ENCODE measurements around the gene SLCO2B1. TPM values are rescaled to one million over a fixed set of nuclear protein-coding genes. Genes with fewer than 3 reads are reported as not detected.
"Not testable (repeated sequence)": the region's sequence is repeated elsewhere in the genome, so short reads cannot be mapped to it uniquely, and the experiment has no call there.

Gene SLCO2B1, protein sequence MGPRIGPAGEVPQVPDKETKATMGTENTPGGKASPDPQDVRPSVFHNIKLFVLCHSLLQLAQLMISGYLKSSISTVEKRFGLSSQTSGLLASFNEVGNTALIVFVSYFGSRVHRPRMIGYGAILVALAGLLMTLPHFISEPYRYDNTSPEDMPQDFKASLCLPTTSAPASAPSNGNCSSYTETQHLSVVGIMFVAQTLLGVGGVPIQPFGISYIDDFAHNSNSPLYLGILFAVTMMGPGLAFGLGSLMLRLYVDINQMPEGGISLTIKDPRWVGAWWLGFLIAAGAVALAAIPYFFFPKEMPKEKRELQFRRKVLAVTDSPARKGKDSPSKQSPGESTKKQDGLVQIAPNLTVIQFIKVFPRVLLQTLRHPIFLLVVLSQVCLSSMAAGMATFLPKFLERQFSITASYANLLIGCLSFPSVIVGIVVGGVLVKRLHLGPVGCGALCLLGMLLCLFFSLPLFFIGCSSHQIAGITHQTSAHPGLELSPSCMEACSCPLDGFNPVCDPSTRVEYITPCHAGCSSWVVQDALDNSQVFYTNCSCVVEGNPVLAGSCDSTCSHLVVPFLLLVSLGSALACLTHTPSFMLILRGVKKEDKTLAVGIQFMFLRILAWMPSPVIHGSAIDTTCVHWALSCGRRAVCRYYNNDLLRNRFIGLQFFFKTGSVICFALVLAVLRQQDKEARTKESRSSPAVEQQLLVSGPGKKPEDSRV
- 0.55 and 1.9 TPM in 2 replicates for total RNA-seq (2014; rRNA removed; shearing (Covaris generic))

DNA sequence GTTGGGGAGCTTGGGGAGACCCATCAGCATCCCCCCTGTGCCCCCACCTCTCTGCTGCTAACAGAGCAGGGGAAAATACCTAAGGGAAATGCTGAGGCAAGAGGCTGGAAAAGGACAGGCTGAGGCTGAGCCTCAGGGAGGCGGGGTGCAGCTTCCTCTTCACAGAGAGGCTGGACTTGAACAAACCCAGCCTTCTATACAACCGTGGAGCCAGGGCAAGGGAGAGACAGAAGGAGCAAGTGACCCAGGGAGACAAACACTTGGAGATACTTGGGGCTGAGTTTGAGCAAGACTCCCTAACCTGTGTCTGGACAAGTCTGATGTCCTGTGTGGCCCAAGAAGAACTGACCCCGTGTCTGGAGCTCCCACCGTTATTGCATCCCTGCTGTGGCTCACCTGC, at the start of gene SLCO2B1:
SLCO2B1 (plus strand) TSS at position 229 of the 400 bp plus-strand sequence. CDS start 275 bp downstream, outside the sequence.
- no peak for DNase-seq (ENCODE audit: low spot score)

DNA sequence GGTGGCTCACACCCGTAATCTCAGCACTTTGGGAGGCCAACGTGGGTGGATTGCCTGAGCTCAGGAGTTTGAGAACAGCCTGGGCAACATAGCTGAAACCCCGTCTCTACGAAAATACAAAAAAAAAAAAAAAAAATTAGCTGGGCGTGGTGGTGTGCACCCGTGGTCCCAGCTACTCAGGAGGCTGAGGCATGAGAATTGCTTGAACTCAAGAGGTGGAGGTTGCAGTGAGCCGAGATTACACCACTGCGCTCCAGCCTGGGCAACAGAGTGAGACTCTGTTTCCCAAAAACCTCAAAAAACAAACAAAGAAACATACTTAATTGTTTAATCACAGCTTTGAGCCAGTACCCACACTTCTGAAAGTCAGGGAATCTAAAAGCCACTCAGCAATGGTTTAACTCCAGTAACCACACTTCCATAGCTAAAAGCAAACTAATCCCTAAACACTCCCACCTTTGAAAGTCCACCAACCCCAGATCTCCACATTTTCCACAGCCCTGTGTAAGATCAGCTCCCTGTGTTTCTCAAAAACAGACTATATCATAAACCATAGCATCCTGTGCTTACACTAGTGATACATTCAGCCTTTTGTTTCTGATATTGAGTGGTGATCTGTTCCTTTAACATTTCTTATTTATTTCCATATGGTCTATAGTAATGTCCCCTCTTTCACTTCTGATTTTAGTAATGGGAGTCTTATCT, 49.3 kb upstream of the SLCO2B1 start:
- no peak for DNase-seq (ENCODE audit: low spot score)

DNA sequence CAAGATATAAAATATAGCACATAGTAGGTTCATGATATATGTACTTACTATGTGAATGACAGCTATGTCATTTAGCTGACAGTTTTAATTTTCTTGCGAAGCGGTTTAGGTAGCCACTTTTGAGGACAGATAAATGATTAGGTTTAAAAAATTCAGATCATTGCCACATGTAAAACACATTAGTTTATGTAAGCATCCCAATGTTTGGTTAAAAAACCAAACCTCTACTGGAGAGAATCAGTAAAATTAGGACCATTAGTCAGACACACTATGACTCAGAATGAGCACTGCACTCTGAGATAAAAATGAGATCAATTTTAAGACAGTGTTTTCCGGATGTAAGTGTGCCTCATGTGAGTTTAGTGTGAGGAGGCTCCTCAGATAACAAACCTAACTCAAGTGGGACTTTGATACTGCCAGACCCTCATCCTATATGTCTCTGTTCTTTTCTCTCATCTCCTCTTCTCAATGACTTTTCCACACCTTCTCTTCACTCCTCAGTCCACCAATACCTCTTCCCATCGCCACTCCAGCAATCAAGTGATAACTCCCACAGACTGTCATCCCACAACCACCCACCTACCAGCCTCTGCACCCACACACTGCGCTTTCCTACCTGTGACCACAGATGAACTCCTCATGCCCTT, 47.4 kb upstream of the SLCO2B1 start:
- no peak for DNase-seq (ENCODE audit: low spot score)

- no peak for DNase-seq (ENCODE audit: low spot score)
Observed at GRCh38 chr11:75105462-75105925, 45.4 kb upstream of the SLCO2B1 start.

- not testable (repeated sequence) for DNase-seq (ENCODE audit: low spot score)
Observed at GRCh38 chr11:75105967-75106681, 44.8 kb upstream of the SLCO2B1 start.

- no peak for DNase-seq (ENCODE audit: low spot score)
Observed at GRCh38 chr11:75107187-75107586, 43.7 kb upstream of the SLCO2B1 start.

- no peak for DNase-seq (ENCODE audit: low spot score)
Observed at GRCh38 chr11:75112200-75112599, 38.7 kb upstream of the SLCO2B1 start.

DNA sequence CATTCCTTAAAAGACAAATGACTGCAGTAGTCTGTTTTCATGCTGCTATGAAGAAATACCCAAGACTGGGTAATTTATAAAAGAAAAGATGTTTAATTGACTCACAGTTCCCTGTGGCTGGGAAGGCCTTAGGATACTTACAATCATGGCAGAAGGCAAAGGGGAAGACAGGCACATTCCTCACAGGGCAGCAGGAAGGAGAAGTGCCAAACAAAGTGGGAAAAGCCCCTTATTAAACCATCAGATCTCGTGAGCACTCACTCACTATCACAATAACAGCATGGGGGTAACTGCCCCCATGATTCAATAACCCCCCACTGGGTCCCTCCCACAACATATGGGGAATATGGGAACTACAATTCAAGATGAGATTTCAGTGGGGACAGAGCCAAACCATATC, 37.9 kb upstream of the SLCO2B1 start:
- DNase-seq (ENCODE audit: low spot score): no peak

DNA sequence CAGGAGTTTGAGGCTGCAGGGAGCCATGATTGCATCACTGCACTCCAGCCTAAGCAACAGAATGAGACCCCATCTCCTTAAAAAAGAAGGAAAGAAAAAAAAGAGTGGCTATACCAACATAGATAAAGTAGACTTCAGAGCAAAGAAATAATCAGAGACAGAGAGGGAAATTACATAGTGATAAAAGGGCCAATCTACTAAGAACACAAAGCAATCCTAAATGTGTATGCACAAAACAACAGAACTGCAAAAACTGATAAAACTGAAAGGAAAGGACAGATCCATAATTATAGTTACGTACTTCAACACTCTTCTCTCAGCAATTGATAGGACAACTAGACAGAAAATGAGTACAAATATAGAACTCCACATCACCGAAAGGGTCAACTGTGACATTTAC, 36.4 kb upstream of the SLCO2B1 start:
- DNase-seq (ENCODE audit: low spot score): no peak

DNA sequence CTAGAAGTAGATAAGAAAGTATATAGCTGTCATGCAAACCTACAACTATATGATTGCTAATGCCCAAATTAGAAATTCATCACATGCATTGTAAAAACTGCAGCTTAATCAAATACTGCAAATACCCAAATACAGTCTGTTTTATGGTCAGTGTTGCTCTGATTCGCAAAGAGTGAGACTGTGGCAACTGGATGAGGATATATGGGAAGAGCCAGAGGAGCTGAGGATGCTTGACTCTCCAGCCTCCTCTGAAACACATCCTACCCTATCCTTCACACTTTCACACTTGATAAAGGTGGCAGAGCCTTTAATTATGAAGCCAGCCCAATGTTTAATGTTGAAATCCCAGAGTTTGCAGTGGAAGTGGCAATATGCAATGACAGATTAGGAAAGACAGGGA, 32.3 kb upstream of the SLCO2B1 start:
- no peak for DNase-seq (ENCODE audit: low spot score)

GRCh38 chr11:75126564-75126963, 24.3 kb upstream of the SLCO2B1 start:
- no peak for DNase-seq (ENCODE audit: low spot score)

DNA sequence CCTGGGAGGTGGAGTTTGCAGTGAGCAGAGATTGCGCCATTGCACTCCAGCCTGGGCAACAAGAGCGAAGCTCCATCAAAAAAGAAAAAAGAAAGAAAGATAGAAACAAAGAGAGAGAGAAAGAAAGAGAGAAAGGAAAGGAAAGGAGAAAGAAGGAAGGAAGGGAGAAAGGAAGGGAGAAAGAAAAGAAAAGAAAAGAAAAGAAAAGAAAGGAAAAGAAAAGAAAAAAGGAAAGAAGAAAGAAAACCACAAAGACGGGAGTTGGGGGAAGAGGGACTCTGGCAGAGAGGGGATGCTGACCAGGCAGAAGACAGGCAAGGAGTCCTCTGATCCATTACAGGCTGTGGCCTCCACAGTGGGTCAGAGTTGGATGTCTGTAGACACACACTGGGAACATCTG, 18.8 kb upstream of the SLCO2B1 start:
- no peak for DNase-seq (ENCODE audit: low spot score)

DNA sequence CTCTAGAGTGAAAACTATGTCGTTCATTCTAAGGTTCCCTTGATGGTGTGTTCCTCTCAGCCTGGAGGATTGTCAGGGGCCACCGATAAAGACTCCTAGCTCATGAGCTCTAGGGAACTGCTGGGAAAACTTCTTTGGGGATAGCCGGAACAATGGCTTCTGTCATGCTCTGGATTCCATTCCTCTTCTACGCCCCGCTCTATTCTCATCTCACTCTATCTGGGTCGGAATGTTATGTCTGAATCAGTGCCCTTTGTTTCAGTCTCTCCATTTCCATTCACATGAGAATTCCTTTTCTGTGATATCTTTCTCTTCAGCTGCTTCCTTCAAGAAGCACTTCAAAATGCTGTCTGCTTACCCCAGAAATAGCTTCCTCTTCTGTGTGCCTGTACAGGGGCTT, 16.9 kb upstream of the SLCO2B1 start:
- no peak for DNase-seq (ENCODE audit: low spot score)

DNA sequence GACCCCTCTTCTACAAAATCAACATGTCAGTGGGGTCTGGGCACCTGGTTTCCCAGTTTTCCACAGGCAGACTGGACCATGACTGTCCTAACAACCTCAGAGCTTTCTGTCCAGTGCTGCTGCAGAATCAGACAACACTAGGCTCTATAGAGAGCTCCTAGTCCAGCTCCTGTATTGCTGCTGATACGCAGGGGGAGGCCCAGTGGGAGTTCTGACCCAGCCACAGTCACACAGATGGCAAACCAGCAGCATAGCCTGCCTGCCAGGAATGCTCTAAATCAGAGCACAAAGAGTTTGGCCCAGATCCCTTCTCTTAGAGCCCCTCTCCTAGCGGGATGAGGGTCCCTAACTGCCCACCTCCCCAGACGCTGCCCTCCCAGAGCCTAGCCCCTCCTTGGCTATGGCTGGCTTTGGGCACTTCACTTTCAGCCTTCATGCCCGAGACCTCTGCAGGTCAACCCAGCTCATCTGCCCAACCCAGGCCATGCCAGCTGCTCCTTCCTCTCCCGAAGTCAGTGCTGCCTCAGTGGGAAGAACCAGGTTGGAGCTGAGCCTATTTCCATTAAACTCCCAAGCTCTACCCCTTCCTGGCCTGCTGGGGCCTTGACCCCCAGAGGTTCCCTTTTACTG, 15.8 kb upstream of the SLCO2B1 start:
- no peak for DNase-seq (ENCODE audit: low spot score)

DNA sequence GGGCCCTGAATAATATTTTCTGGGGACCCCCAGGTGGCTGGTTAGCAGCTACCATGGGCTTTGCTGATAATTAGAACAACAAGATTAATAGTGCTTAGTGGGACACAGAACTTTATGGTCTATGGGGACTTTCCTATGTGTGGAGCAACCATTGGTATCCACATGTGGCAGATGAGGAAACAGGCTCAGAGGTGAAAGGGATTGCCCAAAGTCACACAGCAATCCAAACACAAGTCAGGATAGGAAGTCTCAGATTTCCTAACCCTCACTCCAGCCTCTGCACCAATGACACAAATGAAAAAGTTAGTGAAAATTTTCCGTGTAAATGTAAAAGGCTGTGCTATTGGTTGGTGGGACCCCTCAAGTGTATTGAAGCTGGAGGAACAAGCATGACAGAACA, 15.3 kb upstream of the SLCO2B1 start:
- no peak for DNase-seq (ENCODE audit: low spot score)

GRCh38 chr11:75140269-75141138, 10.4 kb upstream of the SLCO2B1 start:
- peak; percentile 73 for DNase-seq (ENCODE audit: low spot score)

GRCh38 chr11:75141166-75141565, 9.7 kb upstream of the SLCO2B1 start:
- DNase-seq (ENCODE audit: low spot score): no peak

DNA sequence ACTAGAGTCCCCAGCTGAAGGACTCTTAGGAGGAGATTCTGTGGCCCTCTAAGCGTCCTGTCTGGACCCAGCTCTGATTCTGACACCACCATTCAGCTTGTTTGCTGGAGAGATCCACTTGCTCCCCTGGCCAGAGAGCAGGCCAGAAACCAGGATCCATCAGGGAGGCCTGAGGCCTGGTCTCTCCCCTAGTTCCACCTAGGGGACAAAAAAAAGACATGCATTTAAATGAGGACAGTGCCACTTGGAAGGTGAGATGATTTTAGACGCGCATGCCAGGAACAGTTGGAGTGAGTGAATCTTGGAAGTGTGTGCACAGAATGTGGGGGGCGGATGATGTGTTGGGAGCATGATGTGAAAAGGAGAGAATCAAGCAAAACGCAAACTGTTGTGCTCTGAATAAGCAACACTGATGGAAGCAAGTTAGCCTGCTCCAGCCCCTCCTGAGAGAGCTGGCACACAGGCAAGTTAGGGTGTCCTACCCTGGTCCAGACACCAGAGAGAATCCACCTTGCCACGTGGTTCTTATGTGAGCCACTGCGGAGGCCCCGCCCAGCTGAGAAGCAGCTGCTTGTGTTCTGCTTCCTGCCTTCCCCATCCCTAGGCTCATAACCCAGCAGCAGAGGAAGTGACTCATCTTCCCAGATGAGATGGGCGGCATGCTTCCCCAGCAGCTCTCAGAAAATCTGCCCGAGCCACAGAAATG, 8.0 kb upstream of the SLCO2B1 start:
- peak; percentile 87 for DNase-seq (ENCODE audit: low spot score)

DNA sequence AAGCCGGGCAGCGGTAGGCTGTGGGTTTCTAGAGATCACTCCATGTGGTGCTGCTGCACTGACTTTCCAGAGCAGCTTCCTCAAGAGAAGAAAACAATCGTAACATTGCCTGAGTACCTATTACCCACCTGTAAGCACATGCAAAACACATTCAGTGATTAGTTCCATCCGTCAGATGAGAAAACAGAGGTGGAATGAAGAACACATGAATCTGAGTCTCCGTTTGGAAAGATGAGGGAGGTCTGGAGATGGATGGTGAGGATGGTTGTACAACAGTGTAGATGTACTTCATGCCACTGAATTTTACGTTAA, 7.5 kb upstream of the SLCO2B1 start:
- DNase-seq (ENCODE audit: low spot score): no peak
